Tibial artery (tissue), 4 donors: Measurements from ENCODE around the gene SART3.

Experiments
- DNase-seq, 2 donors: peaks; one replicate each; pipeline ENCODE4 v3.0.0-alpha.2; 2019
- H3K27ac ChIP-seq, 2 donors: fragments of 200-600 bp; sonication (generic) in 1 of 2; 1 replicate in 1 of 2; 2 replicates in 1 of 2; pipeline ENCODE4 v1.5.1; 2018 to 2019; ENCODE audit warnings: mild to moderate bottlenecking in 1 of 2
- H3K27me3 ChIP-seq, 2 donors: fragments of 200-600 bp; sonication (generic) in 1 of 2; one replicate each; pipeline versions ENCODE4 v1.5.1 to v1.6.0; 2016 to 2019
- H3K36me3 ChIP-seq, 3 donors: fragments of 200-600 bp; sonication (generic) in 2 of 3; one replicate each; pipeline ENCODE4 v1.5.1; 2016 to 2019; ENCODE audit warnings: mild to moderate bottlenecking in 2 of 3
- H3K4me1 ChIP-seq, 4 donors: fragments of 200-600 bp; sonication (generic) in 2 of 4; 1 replicate in 3 of 4; 2 replicates in 1 of 4; pipeline ENCODE4 v1.5.1; 2016 to 2019
- H3K4me3 ChIP-seq, 2 donors: fragments of 200-600 bp; sonication (generic) in 1 of 2; 1 replicate in 1 of 2; 2 replicates in 1 of 2; pipeline ENCODE4 v1.5.1; 2018 to 2019; ENCODE audit warnings: mild to moderate bottlenecking in 2 of 2
- H3K9me3 ChIP-seq, 3 donors: fragments of 200-600 bp; sonication (generic) in 1 of 3; one replicate each; pipeline ENCODE4 v1.5.1; 2016 to 2019
- intact Hi-C: fragments of 100-400 bp; cut with DNase I; formaldehyde crosslinking; loops from one replicate; pipeline ENCODE4 v1.15.0; 2023; ENCODE audit warnings: low total_unique reads
- TF ChIP-seq, protein P1 (sequence below), 2 experiments: fragments of 200-600 bp in 1 of 2; fragments of 450-650 bp in 1 of 2; IDR thresholded peaks; one replicate each; pipeline ENCODE4 v1.5.1; 2017 to 2019; ENCODE audit warnings: antibody characterized with exemption in 2 of 2, mild to moderate bottlenecking in 1 of 2, moderate library complexity in 1 of 2

SART3 gene

GRCh38 chr12:108507971-108508642 is 52.9 kb downstream of the SART3 start:
- peaks cover 0 to 5% (median under 1%) of the 10 kb centered on the region in 3 donors for H3K9me3 ChIP-seq
- TF ChIP-seq, protein P1, sequence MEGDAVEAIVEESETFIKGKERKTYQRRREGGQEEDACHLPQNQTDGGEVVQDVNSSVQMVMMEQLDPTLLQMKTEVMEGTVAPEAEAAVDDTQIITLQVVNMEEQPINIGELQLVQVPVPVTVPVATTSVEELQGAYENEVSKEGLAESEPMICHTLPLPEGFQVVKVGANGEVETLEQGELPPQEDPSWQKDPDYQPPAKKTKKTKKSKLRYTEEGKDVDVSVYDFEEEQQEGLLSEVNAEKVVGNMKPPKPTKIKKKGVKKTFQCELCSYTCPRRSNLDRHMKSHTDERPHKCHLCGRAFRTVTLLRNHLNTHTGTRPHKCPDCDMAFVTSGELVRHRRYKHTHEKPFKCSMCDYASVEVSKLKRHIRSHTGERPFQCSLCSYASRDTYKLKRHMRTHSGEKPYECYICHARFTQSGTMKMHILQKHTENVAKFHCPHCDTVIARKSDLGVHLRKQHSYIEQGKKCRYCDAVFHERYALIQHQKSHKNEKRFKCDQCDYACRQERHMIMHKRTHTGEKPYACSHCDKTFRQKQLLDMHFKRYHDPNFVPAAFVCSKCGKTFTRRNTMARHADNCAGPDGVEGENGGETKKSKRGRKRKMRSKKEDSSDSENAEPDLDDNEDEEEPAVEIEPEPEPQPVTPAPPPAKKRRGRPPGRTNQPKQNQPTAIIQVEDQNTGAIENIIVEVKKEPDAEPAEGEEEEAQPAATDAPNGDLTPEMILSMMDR (IDR thresholded peaks at IDR 0.05) = no peak
- peaks cover 0 to 4% (median 2%) of the 10 kb centered on the region in 4 donors for H3K4me1 ChIP-seq
- DNase-seq = no peak
- H3K36me3 ChIP-seq = no peaks in the 10 kb centered on the region
- H3K27ac ChIP-seq = no peak overlapping the region
- peaks cover 0 to 7% of the 10 kb centered on the region in 2 donors for H3K27me3 ChIP-seq
- no peak overlapping the region for H3K4me3 ChIP-seq
- intact Hi-C loops = loop anchor here (10.0 kb wide), 1 partner anchor 733 kb away; the partner anchor contains the start of gene ASCL4

DNA sequence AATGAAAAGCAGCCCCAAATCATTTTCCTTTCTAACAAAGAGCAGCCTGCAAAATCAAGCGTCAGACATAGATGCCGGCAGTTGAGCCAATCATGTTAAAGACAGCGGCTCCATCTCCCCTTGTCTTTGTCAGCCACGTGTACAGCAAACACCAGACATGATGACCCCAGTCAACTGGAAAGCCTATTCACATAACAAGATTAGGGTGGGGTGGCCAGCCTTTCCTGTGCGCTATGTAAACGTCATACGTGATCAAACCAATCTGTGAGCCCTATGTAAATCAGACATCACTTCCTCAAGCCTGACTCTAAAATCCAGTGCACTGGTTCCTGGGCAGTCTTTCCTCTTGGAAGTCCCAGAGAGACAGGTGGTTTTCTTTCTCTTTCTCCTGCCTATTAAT is 55.8 kb downstream of the SART3 start:
- H3K4me3 ChIP-seq = no peak overlapping the region
- intact Hi-C loops = loop anchor here (10.0 kb wide), 1 partner anchor 730 kb away; the partner anchor contains the start of gene ASCL4
- H3K9me3 ChIP-seq = peaks cover 0 to 7% (median 6%) of the 10 kb centered on the region in 3 donors
- TF ChIP-seq, protein P1 (IDR thresholded peaks at IDR 0.05) = no peak
- no peak overlapping the region for H3K27ac ChIP-seq
- no peaks in the 10 kb centered on the region for H3K4me1 ChIP-seq
- H3K36me3 ChIP-seq = no peaks in the 10 kb centered on the region
- H3K27me3 ChIP-seq = peaks cover 0 to 12% of the 10 kb centered on the region in 2 donors
- DNase-seq = no peak

DNA sequence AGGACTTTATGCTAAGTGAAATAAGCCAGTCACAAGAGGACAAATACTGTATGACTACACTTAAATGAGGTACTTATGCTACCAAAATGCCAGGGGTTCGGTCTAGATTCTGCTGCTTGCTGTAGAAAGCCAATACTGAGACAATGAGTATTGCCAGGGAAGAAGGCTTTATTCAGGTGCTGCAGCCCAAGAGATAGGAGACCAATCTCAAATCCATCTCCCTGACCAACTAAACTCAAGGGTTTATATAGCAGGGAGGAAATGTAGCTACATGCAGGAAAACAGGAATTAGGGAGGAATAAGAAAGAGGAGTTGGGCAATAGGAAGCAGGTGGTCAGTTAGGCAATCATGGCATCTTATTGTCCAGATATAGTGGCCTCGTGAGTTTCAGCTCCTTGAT is 58.1 kb downstream of the SART3 start:
- DNase-seq = no peak
- Histone ChIP-seq H3K36me3 (no peaks in the 10 kb centered on the region), H3K27ac (no peak overlapping the region), H3K27me3 (peaks cover 0 to 22% of the 10 kb centered on the region in 2 donors), H3K4me3 (no peak overlapping the region), H3K9me3 (peaks cover 0 to 7% (median 6%) of the 10 kb centered on the region in 3 donors), H3K4me1 (no peaks in the 10 kb centered on the region)
- intact Hi-C loops = loop anchor here (10.0 kb wide), 1 partner anchor 728 kb away; the partner anchor contains the start of gene ASCL4
- TF ChIP-seq, protein P1 (IDR thresholded peaks at IDR 0.05) = no peak

- Histone ChIP-seq H3K4me3 (no peak overlapping the region), H3K27me3 (peaks cover 0 to 41% of the 10 kb centered on the region in 2 donors), H3K9me3 (peaks cover 0 to 6% (median 3%) of the 10 kb centered on the region in 3 donors), H3K27ac (no peak overlapping the region), H3K36me3 (no peaks in the 10 kb centered on the region), H3K4me1 (no peaks in the 10 kb centered on the region)
- TF ChIP-seq, protein P1 (IDR thresholded peaks at IDR 0.05) = no peak
- intact Hi-C loops = no loop called here
- no peak for DNase-seq
Measured at GRCh38 chr12:108498136-108498535, 62.8 kb downstream of the SART3 start.

GRCh38 chr12:108495823-108496579 is 65.0 kb downstream of the SART3 start:
- no peaks in the 10 kb centered on the region for H3K4me1 ChIP-seq
- H3K27ac ChIP-seq = no peak overlapping the region
- H3K4me3 ChIP-seq = no peak overlapping the region
- intact Hi-C loops = no loop called here
- H3K36me3 ChIP-seq = no peaks in the 10 kb centered on the region
- H3K9me3 ChIP-seq = no peaks in the 10 kb centered on the region
- DNase-seq = no peak
- H3K27me3 ChIP-seq = peaks cover 0 to 36% of the 10 kb centered on the region in 2 donors
- TF ChIP-seq, protein P1 (IDR thresholded peaks at IDR 0.05) = no peak
